Tibial artery (tissue), 4 donors: Measurements from ENCODE around the gene TBC1D20.

Experiments
- DNase-seq, 2 donors: peaks; one replicate each; pipeline ENCODE4 v3.0.0-alpha.2; 2019
- H3K27ac ChIP-seq, 2 donors: fragments of 200-600 bp; sonication (generic) in 1 of 2; 1 replicate in 1 of 2; 2 replicates in 1 of 2; pipeline ENCODE4 v1.5.1; 2018 to 2019; ENCODE audit warnings: mild to moderate bottlenecking in 1 of 2
- H3K27me3 ChIP-seq, 2 donors: fragments of 200-600 bp; sonication (generic) in 1 of 2; one replicate each; pipeline versions ENCODE4 v1.5.1 to v1.6.0; 2016 to 2019
- H3K36me3 ChIP-seq, 3 donors: fragments of 200-600 bp; sonication (generic) in 2 of 3; one replicate each; pipeline ENCODE4 v1.5.1; 2016 to 2019; ENCODE audit warnings: mild to moderate bottlenecking in 2 of 3
- H3K4me1 ChIP-seq, 4 donors: fragments of 200-600 bp; sonication (generic) in 2 of 4; 1 replicate in 3 of 4; 2 replicates in 1 of 4; pipeline ENCODE4 v1.5.1; 2016 to 2019
- H3K4me3 ChIP-seq, 2 donors: fragments of 200-600 bp; sonication (generic) in 1 of 2; 1 replicate in 1 of 2; 2 replicates in 1 of 2; pipeline ENCODE4 v1.5.1; 2018 to 2019; ENCODE audit warnings: mild to moderate bottlenecking in 2 of 2
- H3K9me3 ChIP-seq, 3 donors: fragments of 200-600 bp; sonication (generic) in 1 of 3; one replicate each; pipeline ENCODE4 v1.5.1; 2016 to 2019
- intact Hi-C: fragments of 100-400 bp; cut with DNase I; formaldehyde crosslinking; loops from one replicate; pipeline ENCODE4 v1.15.0; 2023; ENCODE audit warnings: low total_unique reads
- TF ChIP-seq, protein P1 (sequence below), 2 experiments: fragments of 200-600 bp in 1 of 2; fragments of 450-650 bp in 1 of 2; IDR thresholded peaks; one replicate each; pipeline ENCODE4 v1.5.1; 2017 to 2019; ENCODE audit warnings: antibody characterized with exemption in 2 of 2, mild to moderate bottlenecking in 1 of 2, moderate library complexity in 1 of 2

Gene TBC1D20

DNA sequence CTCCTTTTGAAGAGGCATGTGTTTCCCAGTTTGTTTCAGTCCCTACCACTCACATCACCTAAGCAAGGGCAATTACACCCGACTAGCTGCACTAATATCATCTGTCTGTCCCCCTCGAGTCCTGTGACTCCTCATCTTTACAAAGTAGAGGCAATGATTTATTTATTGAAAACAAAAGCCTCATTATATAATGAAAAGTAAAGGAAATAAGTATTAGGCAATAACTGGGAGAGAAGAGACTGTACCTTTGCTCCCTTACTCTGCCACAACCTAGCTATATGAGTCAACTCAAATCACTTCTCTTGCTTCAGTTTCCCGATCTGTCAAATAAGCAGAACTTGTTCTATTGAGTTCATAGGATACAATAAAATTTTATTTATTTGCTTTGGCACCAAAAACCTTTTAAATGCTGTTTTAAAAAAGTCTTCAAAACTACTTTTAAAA, 42.3 kb upstream of the TBC1D20 start:
- DNase-seq, result no peak
- TF ChIP-seq, protein P1, sequence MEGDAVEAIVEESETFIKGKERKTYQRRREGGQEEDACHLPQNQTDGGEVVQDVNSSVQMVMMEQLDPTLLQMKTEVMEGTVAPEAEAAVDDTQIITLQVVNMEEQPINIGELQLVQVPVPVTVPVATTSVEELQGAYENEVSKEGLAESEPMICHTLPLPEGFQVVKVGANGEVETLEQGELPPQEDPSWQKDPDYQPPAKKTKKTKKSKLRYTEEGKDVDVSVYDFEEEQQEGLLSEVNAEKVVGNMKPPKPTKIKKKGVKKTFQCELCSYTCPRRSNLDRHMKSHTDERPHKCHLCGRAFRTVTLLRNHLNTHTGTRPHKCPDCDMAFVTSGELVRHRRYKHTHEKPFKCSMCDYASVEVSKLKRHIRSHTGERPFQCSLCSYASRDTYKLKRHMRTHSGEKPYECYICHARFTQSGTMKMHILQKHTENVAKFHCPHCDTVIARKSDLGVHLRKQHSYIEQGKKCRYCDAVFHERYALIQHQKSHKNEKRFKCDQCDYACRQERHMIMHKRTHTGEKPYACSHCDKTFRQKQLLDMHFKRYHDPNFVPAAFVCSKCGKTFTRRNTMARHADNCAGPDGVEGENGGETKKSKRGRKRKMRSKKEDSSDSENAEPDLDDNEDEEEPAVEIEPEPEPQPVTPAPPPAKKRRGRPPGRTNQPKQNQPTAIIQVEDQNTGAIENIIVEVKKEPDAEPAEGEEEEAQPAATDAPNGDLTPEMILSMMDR (IDR thresholded peaks at IDR 0.05), result no peak
- Histone ChIP-seq H3K4me1 (no peaks in the 10 kb centered on the region), H3K36me3 (peaks cover 39 to 77% (median 56%) of the 10 kb centered on the region in 3 donors), H3K27ac (no peak overlapping the region), H3K4me3 (no peak overlapping the region), H3K27me3 (no peaks in the 10 kb centered on the region), H3K9me3 (no peaks in the 10 kb centered on the region)
- intact Hi-C loops, result no loop called here

DNA sequence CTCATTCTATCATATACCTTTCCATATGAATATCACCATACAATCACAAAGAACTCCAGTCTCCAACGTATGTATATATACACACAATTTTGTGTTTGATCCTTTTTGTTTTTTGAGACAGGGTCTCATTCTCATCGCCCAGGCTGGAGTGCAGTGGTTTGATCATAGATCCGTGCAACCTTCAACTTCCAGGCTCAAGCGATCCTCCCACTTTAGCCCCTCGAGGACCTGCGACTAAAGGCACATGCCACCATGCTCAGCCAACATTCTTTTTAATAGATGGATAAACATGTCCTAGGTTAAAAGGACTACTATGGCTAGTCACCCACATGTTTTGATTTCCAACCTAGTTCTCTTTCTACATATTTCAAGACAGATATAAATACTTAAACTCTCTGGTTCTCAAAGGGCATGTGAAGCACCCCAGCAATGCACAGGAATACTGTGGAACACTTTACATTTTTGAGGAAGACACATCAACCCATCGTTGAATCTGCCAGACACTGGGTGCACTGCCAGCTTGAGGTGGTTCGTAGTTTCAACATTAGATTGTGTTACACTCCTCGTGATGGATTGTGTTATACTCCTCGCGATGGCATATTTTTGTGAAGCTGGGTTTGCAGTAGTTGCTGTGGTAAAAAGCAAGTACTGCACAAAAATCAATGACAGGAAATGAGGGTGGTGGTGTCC, 40.9 kb upstream of the TBC1D20 start:
- no peaks in the 10 kb centered on the region for H3K9me3 ChIP-seq
- no peak overlapping the region for H3K27ac ChIP-seq
- no peak for DNase-seq
- H3K36me3 ChIP-seq, result peaks cover 54 to 88% (median 70%) of the 10 kb centered on the region in 3 donors
- TF ChIP-seq, protein P1 (IDR thresholded peaks at IDR 0.05), result no peak
- intact Hi-C loops, result no loop called here
- no peaks in the 10 kb centered on the region for H3K4me1 ChIP-seq
- no peak overlapping the region for H3K4me3 ChIP-seq
- no peaks in the 10 kb centered on the region for H3K27me3 ChIP-seq

DNA sequence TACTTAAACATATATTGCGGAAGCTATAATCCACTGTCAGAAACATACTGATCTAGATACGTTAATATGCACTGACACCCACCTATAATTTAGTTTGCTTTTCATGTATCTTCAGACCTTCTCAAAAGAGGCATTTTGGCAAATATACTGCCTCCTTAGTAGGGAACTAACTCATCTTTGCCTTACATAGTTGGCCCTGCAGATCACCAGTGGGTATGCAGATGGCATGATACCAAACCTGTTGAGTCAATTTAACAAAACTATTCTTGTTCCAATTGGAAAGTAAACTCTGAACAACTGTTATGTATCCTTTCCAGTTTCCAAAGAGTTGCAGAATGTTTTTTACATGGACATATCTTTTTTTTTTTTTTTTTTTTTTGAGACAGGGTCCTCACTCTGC, 35.6 kb upstream of the TBC1D20 start:
- H3K4me1 ChIP-seq, result no peaks in the 10 kb centered on the region
- no peaks in the 10 kb centered on the region for H3K27me3 ChIP-seq
- TF ChIP-seq, protein P1 (IDR thresholded peaks at IDR 0.05), result no peak
- DNase-seq, result no peak
- no peaks in the 10 kb centered on the region for H3K9me3 ChIP-seq
- no peak overlapping the region for H3K27ac ChIP-seq
- peaks cover 56 to 89% (median 81%) of the 10 kb centered on the region in 3 donors for H3K36me3 ChIP-seq
- intact Hi-C loops, result no loop called here
- H3K4me3 ChIP-seq, result no peak overlapping the region

DNA sequence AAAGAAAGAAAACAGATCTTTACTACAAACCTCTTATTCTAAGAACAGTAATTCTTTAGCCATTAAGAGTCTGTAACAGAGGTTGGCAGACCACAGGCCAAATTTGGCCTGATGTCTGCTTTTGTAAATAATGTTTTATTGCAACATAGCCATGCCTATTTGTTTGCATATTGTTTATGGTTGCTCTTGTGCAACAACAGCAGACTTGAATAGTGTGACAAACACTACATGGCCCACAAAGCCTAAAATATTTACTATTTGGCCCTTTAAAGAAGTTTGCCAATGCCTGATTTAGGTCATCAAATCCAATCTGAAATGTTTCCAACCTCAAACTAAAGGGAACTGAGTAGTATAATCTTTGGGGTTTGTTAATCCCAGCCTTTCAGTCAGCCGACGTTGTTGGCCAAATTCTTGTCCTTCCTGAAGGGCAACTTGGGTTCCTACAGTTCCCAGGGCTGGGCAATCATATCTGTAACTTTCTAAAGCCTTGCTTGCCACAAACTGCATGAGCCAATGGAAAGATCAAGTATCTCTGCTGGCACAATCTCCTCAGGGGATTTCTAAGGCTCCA, 33.9 kb upstream of the TBC1D20 start:
- H3K27me3 ChIP-seq, result no peaks in the 10 kb centered on the region
- no peaks in the 10 kb centered on the region for H3K4me1 ChIP-seq
- no peak for DNase-seq
- intact Hi-C loops, result no loop called here
- TF ChIP-seq, protein P1 (IDR thresholded peaks at IDR 0.05), result no peak
- no peak overlapping the region for H3K27ac ChIP-seq
- H3K36me3 ChIP-seq, result peaks cover 72 to 94% (median 81%) of the 10 kb centered on the region in 3 donors
- no peak overlapping the region for H3K4me3 ChIP-seq
- H3K9me3 ChIP-seq, result no peaks in the 10 kb centered on the region

DNA sequence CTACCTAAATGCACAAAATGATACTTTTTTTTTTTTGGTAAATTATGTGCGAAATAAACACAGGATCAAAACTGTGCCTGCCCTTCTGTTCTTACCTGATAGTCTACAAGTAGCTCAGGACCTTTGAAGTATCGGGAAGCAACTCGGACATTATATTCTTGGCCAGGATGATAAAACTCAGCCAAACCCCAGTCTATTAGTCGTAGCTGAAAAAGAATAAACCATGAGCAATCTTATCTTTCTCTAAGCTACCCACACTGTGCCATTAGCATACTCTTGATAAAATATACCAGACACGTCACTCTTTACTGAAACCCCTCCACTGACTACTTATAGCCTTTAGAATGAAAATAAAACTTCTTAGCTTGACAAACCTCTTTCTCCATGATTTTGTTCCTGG, 29.8 kb upstream of the TBC1D20 start:
- no peak overlapping the region for H3K27ac ChIP-seq
- no peak for DNase-seq
- TF ChIP-seq, protein P1 (IDR thresholded peaks at IDR 0.05), result no peak
- intact Hi-C loops, result no loop called here
- no peaks in the 10 kb centered on the region for H3K9me3 ChIP-seq
- no peaks in the 10 kb centered on the region for H3K27me3 ChIP-seq
- peaks cover 81 to 95% (median 87%) of the 10 kb centered on the region in 3 donors for H3K36me3 ChIP-seq
- no peaks in the 10 kb centered on the region for H3K4me1 ChIP-seq
- no peak overlapping the region for H3K4me3 ChIP-seq
